ENCODE data around the gene HNRNPH1. TPM values are rescaled to one million over a fixed set of nuclear protein-coding genes. Genes with fewer than 3 reads are reported as not detected.
A peak's percentile ranks its signal among the peaks of the same experiment; 100 is the strongest.
"Not testable (repeated sequence)": the region's sequence is repeated elsewhere in the genome, so short reads cannot be mapped to it uniquely, and the experiment has no call there.

HNRNPH1 gene
- total and polyA plus RNA-seq, 2 experiments from 2014 or later: 410 to 715 TPM

GRCh38 chr5:179661647-179662046, 38.2 kb upstream of the HNRNPH1 start:
- H3K4me3 Mint-ChIP-seq; H3K9me3 Mint-ChIP-seq; DNase-seq (ENCODE audit: low spot score); H3K4me1 Mint-ChIP-seq; H3K4me3 ChIP-seq; H3K36me3 ChIP-seq (ENCODE audit: insufficient read depth); H3K9me2 ChIP-seq (ENCODE audit: insufficient read depth); H3K27ac ChIP-seq (ENCODE audit: low read depth); ATAC-seq; H3K79me2 ChIP-seq (replicated peaks; ENCODE audit: insufficient read depth); H2AFZ ChIP-seq; H3K27me3 Mint-ChIP-seq (ENCODE audit: insufficient read depth, low read depth, poor library complexity); H3K27me3 ChIP-seq (ENCODE audit: insufficient read depth); H3F3A ChIP-seq (replicated peaks; ENCODE audit: low read depth); H3K27ac Mint-ChIP-seq; H4K20me1 ChIP-seq (replicated peaks; ENCODE audit: insufficient read depth); H3K4me1 ChIP-seq (ENCODE audit: insufficient read depth); H3K4me2 ChIP-seq: not testable (repeated sequence)
- peaks cover 15% of the 10 kb centered on the region for H3K36me3 Mint-ChIP-seq (ENCODE audit: low read depth)

DNA sequence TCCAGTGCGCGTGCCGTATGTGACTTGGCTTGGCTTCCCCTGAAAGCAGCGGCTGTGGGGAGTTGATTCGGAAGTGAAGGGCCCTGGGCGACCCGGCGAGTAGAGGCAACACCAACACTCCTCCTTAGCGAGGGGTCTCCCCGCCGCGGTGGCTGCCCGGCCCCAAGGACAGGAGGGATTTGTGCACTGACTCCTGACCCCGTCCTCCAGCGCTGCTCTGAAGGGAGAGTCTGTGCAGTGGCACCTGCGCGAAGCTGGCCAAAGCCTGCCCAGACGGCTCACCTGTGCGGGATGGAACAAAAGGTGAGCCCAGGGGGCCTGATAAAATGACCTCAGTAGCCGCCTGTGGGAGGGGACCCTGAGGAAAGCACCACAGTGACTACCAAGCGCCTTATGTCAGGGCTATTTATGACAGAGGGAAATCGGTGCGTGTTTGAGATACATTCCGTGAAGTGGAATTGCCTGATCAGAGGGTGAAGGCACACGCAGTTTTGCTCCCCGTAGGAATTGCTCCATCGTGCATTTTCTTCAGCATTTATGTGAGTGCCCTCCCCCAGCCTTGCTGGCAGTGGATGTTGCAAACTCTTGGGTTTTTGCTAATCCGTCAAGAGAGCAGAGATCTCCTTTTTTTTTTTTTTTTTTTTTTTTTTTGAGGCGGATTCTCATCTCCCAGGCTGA, 34.8 kb upstream of the HNRNPH1 start:
- not testable (repeated sequence) for H3K79me2 ChIP-seq (replicated peaks; ENCODE audit: insufficient read depth); H3K4me1 ChIP-seq (ENCODE audit: insufficient read depth); H3K27me3 ChIP-seq (ENCODE audit: insufficient read depth); H3K4me1 Mint-ChIP-seq; H3K27ac ChIP-seq (ENCODE audit: low read depth); H3K27me3 Mint-ChIP-seq (ENCODE audit: insufficient read depth, low read depth, poor library complexity); H3K36me3 ChIP-seq (ENCODE audit: insufficient read depth); H3K27ac Mint-ChIP-seq; H4K20me1 ChIP-seq (replicated peaks; ENCODE audit: insufficient read depth); H3K36me3 Mint-ChIP-seq (ENCODE audit: low read depth); H3K9me3 Mint-ChIP-seq; H3K9me2 ChIP-seq (ENCODE audit: insufficient read depth); H3F3A ChIP-seq (replicated peaks; ENCODE audit: low read depth)
- peak overlapping the region; percentile 82; the same call in 1 of the 2 replicates for H2AFZ ChIP-seq
- peak overlapping the region; percentile 76 for H3K4me3 Mint-ChIP-seq
- peak overlapping the region; percentile 71 for H3K4me2 ChIP-seq
- peak; percentile 43 for DNase-seq (ENCODE audit: low spot score)
- H3K4me3 ChIP-seq: peak overlapping the region; percentile 52
- peak; percentile 78 for ATAC-seq

- H3K27ac Mint-ChIP-seq; H3K9me3 Mint-ChIP-seq; H3K79me2 ChIP-seq (replicated peaks; ENCODE audit: insufficient read depth); H3K4me1 Mint-ChIP-seq; H3K4me3 Mint-ChIP-seq; DNase-seq (ENCODE audit: low spot score); H3K27me3 Mint-ChIP-seq (ENCODE audit: insufficient read depth, low read depth, poor library complexity); H3K4me2 ChIP-seq; H3K4me1 ChIP-seq (ENCODE audit: insufficient read depth); H2AFZ ChIP-seq; H3K27ac ChIP-seq (ENCODE audit: low read depth); H3K9me2 ChIP-seq (ENCODE audit: insufficient read depth); H4K20me1 ChIP-seq (replicated peaks; ENCODE audit: insufficient read depth); H3K36me3 Mint-ChIP-seq (ENCODE audit: low read depth); H3K4me3 ChIP-seq; H3F3A ChIP-seq (replicated peaks; ENCODE audit: low read depth); H3K27me3 ChIP-seq (ENCODE audit: insufficient read depth); H3K36me3 ChIP-seq (ENCODE audit: insufficient read depth): not testable (repeated sequence)
- peak; percentile 94 for ATAC-seq
These were observed 34.1 kb upstream of the HNRNPH1 start for GRCh38 chr5:179657302-179658178.

GRCh38 chr5:179653135-179653534, 29.7 kb upstream of the HNRNPH1 start:
- not testable (repeated sequence) for H3K4me1 ChIP-seq (ENCODE audit: insufficient read depth); H3K4me3 ChIP-seq; H3K27me3 Mint-ChIP-seq (ENCODE audit: insufficient read depth, low read depth, poor library complexity); H3K4me1 Mint-ChIP-seq; H3F3A ChIP-seq (replicated peaks; ENCODE audit: low read depth); H3K79me2 ChIP-seq (replicated peaks; ENCODE audit: insufficient read depth); H3K36me3 Mint-ChIP-seq (ENCODE audit: low read depth); H3K27ac Mint-ChIP-seq; H3K27me3 ChIP-seq (ENCODE audit: insufficient read depth); H3K9me2 ChIP-seq (ENCODE audit: insufficient read depth); H3K4me2 ChIP-seq; H2AFZ ChIP-seq; H4K20me1 ChIP-seq (replicated peaks; ENCODE audit: insufficient read depth); DNase-seq (ENCODE audit: low spot score); ATAC-seq; H3K36me3 ChIP-seq (ENCODE audit: insufficient read depth); H3K4me3 Mint-ChIP-seq; H3K27ac ChIP-seq (ENCODE audit: low read depth)
- H3K9me3 Mint-ChIP-seq: peaks cover 13% of the 10 kb centered on the region

- not testable (repeated sequence) for ATAC-seq; H2AFZ ChIP-seq; H3K36me3 Mint-ChIP-seq (ENCODE audit: low read depth)
These were observed 26.8 kb upstream of the HNRNPH1 start for GRCh38 chr5:179650245-179650644.

GRCh38 chr5:179649166-179649703, 25.8 kb upstream of the HNRNPH1 start:
- H3K27me3 Mint-ChIP-seq (ENCODE audit: insufficient read depth, low read depth, poor library complexity); H3K4me3 Mint-ChIP-seq; H3K4me2 ChIP-seq; H3K36me3 Mint-ChIP-seq (ENCODE audit: low read depth); H3F3A ChIP-seq (replicated peaks; ENCODE audit: low read depth); H3K9me2 ChIP-seq (ENCODE audit: insufficient read depth); ATAC-seq; H3K27me3 ChIP-seq (ENCODE audit: insufficient read depth); DNase-seq (ENCODE audit: low spot score); H3K36me3 ChIP-seq (ENCODE audit: insufficient read depth); H3K4me1 Mint-ChIP-seq; H3K27ac Mint-ChIP-seq; H2AFZ ChIP-seq; H3K4me1 ChIP-seq (ENCODE audit: insufficient read depth); H3K4me3 ChIP-seq; H4K20me1 ChIP-seq (replicated peaks; ENCODE audit: insufficient read depth); H3K79me2 ChIP-seq (replicated peaks; ENCODE audit: insufficient read depth); H3K27ac ChIP-seq (ENCODE audit: low read depth): not testable (repeated sequence)
- H3K9me3 Mint-ChIP-seq: peaks cover 18% of the 10 kb centered on the region

More at GRCh38 chr5:179650245-179650644, 26.8 kb upstream of the HNRNPH1 start:
- not testable (repeated sequence) for H4K20me1 ChIP-seq (replicated peaks; ENCODE audit: insufficient read depth); H3K4me1 Mint-ChIP-seq; H3F3A ChIP-seq (replicated peaks; ENCODE audit: low read depth); H3K27me3 Mint-ChIP-seq (ENCODE audit: insufficient read depth, low read depth, poor library complexity); H3K4me3 Mint-ChIP-seq; H3K36me3 ChIP-seq (ENCODE audit: insufficient read depth); H3K27me3 ChIP-seq (ENCODE audit: insufficient read depth); H3K9me2 ChIP-seq (ENCODE audit: insufficient read depth); H3K79me2 ChIP-seq (replicated peaks; ENCODE audit: insufficient read depth); H3K27ac Mint-ChIP-seq; H3K4me1 ChIP-seq (ENCODE audit: insufficient read depth); H3K27ac ChIP-seq (ENCODE audit: low read depth); DNase-seq (ENCODE audit: low spot score); H3K4me3 ChIP-seq; H3K4me2 ChIP-seq
- H3K9me3 Mint-ChIP-seq: peaks cover 18% of the 10 kb centered on the region

Data from GM23338 (cell line).